ENCODE data around the gene DEPDC7. TPM values are rescaled to one million over a fixed set of nuclear protein-coding genes. Genes with fewer than 3 reads are reported as not detected.

The DEPDC7 gene
- total and polyA plus RNA-seq, 2 donors (not counting 1 experiment from before 2014, with no cell fraction given), result 0.07 TPM; not detected in 1

- H3K79me2 ChIP-seq (ENCODE audit: control insufficient read depth, insufficient read depth, low read length), result no peaks in the 10 kb centered on the region
- 100% methylated on average over 2 of the region's 5 CpGs for WGBS (ENCODE audit: insufficient coverage)
- H3K4me1 ChIP-seq (ENCODE audit: control insufficient read depth in 2 of 2, insufficient read depth in 2 of 2, low read length in 2 of 2), result no peaks in the 10 kb centered on the region
- DNase-seq (no peak), ATAC-seq (ENCODE audit: low read depth) (no peak)
- H4K20me1 ChIP-seq (ENCODE audit: control insufficient read depth, insufficient read depth, low read length, poor library complexity, severe bottlenecking), result no peaks in the 10 kb centered on the region
- no peak overlapping the region for H3K4me2 ChIP-seq (replicated peaks; ENCODE audit: low read depth, low read length, poor library complexity, severe bottlenecking)
- Mint-ChIP-seq H3K4me3 (no peak overlapping the region), H3K9me3 (ENCODE audit: insufficient read depth) (no peaks in the 10 kb centered on the region), H3K27me3 (no peaks in the 10 kb centered on the region), H3K4me1 (no peaks in the 10 kb centered on the region), H3K27ac (no peak overlapping the region)
- intact Hi-C loops (cut with micrococcal nuclease), result no loop called here
- POLR2A ChIA-PET, result no interaction called here
- H3K36me3 ChIP-seq (replicated peaks in 1 of 2; ENCODE audit: control extremely low read depth in 1 of 2, control insufficient read depth in 1 of 2, extremely low read depth in 1 of 2, insufficient read depth in 2 of 2, low read length in 1 of 2), result no peaks in the 10 kb centered on the region
- CTCF ChIA-PET, result no interaction called here
- TF ChIP-seq EZH2 (IDR thresholded peaks at IDR 0.05; ENCODE audit: borderline replicate concordance, insufficient read depth, low read depth, low read length, poor library complexity, severe bottlenecking) (no peak), CTCF (IDR thresholded peaks at IDR 0.05) (no peak)
- H3K27me3 ChIP-seq (replicated peaks in 1 of 4; ENCODE audit: control extremely low read depth in 1 of 4, control insufficient read depth in 3 of 4, insufficient read depth in 4 of 4, low read length in 3 of 4), result no peaks in the 10 kb centered on the region
- no peaks in the 10 kb centered on the region for H3K9me3 ChIP-seq (ENCODE audit: control extremely low read depth in 1 of 3, control insufficient read depth in 2 of 3, insufficient read depth in 1 of 3, low read length in 2 of 3)
- no peak overlapping the region for H2AFZ ChIP-seq (ENCODE audit: insufficient read depth, low read depth, low read length, poor library complexity, severe bottlenecking)
- H3K27ac ChIP-seq (ENCODE audit: low read length in 2 of 2), result no peak overlapping the region
- H3K9ac ChIP-seq (ENCODE audit: low read length), result no peak overlapping the region
- H3K4me3 ChIP-seq (ENCODE audit: control extremely low read depth in 1 of 5, extremely low read depth in 1 of 5, insufficient read depth in 1 of 5, low read depth in 2 of 5, low read length in 4 of 5), result no peak overlapping the region
These were observed 30.1 kb upstream of the DEPDC7 start for GRCh38 chr11:32985600-32985999.

- H2AFZ ChIP-seq (ENCODE audit: insufficient read depth, low read depth, low read length, poor library complexity, severe bottlenecking), result no peak overlapping the region
- no peak for TF ChIP-seq CTCF (IDR thresholded peaks at IDR 0.05)
- no peak for TF ChIP-seq EZH2 (IDR thresholded peaks at IDR 0.05; ENCODE audit: borderline replicate concordance, insufficient read depth, low read depth, low read length, poor library complexity, severe bottlenecking)
- no peak for DNase-seq
- H3K27ac ChIP-seq (ENCODE audit: low read length in 2 of 2), result no peak overlapping the region
- H3K4me3 ChIP-seq (ENCODE audit: control extremely low read depth in 1 of 5, extremely low read depth in 1 of 5, insufficient read depth in 1 of 5, low read depth in 2 of 5, low read length in 4 of 5), result no peak overlapping the region
- peaks cover 3 to 9% (median 7%) of the 10 kb centered on the region in 3 donors for H3K9me3 ChIP-seq (ENCODE audit: control extremely low read depth in 1 of 3, control insufficient read depth in 2 of 3, insufficient read depth in 1 of 3, low read length in 2 of 3)
- no peaks in the 10 kb centered on the region for H3K36me3 ChIP-seq (replicated peaks in 1 of 2; ENCODE audit: control extremely low read depth in 1 of 2, control insufficient read depth in 1 of 2, extremely low read depth in 1 of 2, insufficient read depth in 2 of 2, low read length in 1 of 2)
- ATAC-seq (ENCODE audit: low read depth), result no peak
- H4K20me1 ChIP-seq (ENCODE audit: control insufficient read depth, insufficient read depth, low read length, poor library complexity, severe bottlenecking), result no peaks in the 10 kb centered on the region
- peaks cover 3% of the 10 kb centered on the region for H3K27me3 Mint-ChIP-seq
- H3K4me1 ChIP-seq (ENCODE audit: control insufficient read depth in 2 of 2, insufficient read depth in 2 of 2, low read length in 2 of 2), result no peaks in the 10 kb centered on the region
- ChIA-PET CTCF (no interaction called here), POLR2A (no interaction called here)
- no peaks in the 10 kb centered on the region for H3K79me2 ChIP-seq (ENCODE audit: control insufficient read depth, insufficient read depth, low read length)
- no peak overlapping the region for H3K4me3 Mint-ChIP-seq
- H3K9ac ChIP-seq (ENCODE audit: low read length), result no peak overlapping the region
- WGBS (ENCODE audit: insufficient coverage), result 94% methylated on average over 6 of the region's 8 CpGs
- peaks cover 10% of the 10 kb centered on the region for H3K9me3 Mint-ChIP-seq (ENCODE audit: insufficient read depth)
- intact Hi-C loops (cut with micrococcal nuclease), result no loop called here
- no peak overlapping the region for H3K4me2 ChIP-seq (replicated peaks; ENCODE audit: low read depth, low read length, poor library complexity, severe bottlenecking)
- no peak overlapping the region for H3K27ac Mint-ChIP-seq
- no peaks in the 10 kb centered on the region for H3K27me3 ChIP-seq (replicated peaks in 1 of 4; ENCODE audit: control extremely low read depth in 1 of 4, control insufficient read depth in 3 of 4, insufficient read depth in 4 of 4, low read length in 3 of 4)
- H3K4me1 Mint-ChIP-seq, result peaks cover 3% of the 10 kb centered on the region
These were observed 27.8 kb upstream of the DEPDC7 start for GRCh38 chr11:32987851-32988250.

Measured in B cell (primary cell).